GM21447 (cell line): ENCODE results near the gene FAM25G.
"Not testable (repeated sequence)": the region's sequence is repeated elsewhere in the genome, so short reads cannot be mapped to it uniquely, and the experiment has no call there.

Experiments used
- ATAC-seq: cut with Tn5 transposase; IDR thresholded peaks from one replicate; pipeline ENCODE4 v1.9.1; 2021; ENCODE audit not compliant: unreplicated experiment

The FAM25G gene

GRCh38 chr10:47491600-47491999, at the start of gene FAM25G:
Gene FAM25G (minus strand): TSS chr10:47491700. CDS start chr10:47491674, 26 bp downstream.
- ATAC-seq, result not testable (repeated sequence)

DNA sequence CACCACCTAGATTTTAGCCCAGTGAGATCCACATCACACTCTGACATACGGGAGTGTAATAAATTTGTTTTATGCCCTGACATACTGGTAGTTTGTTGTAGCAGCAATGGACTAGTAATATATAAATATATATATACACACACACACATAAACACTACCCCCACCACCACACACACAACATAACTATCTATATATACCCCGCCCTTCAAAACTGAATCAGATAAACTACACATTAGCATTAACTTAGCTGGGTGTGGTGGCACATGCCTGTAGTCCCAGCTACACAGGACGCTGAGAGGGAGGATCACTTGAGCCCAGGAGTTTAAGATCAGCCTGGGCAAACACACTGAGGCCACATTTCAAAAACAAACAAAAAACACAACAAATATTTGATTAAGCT, 44.9 kb upstream of the FAM25G start:
- ATAC-seq, result not testable (repeated sequence)

DNA sequence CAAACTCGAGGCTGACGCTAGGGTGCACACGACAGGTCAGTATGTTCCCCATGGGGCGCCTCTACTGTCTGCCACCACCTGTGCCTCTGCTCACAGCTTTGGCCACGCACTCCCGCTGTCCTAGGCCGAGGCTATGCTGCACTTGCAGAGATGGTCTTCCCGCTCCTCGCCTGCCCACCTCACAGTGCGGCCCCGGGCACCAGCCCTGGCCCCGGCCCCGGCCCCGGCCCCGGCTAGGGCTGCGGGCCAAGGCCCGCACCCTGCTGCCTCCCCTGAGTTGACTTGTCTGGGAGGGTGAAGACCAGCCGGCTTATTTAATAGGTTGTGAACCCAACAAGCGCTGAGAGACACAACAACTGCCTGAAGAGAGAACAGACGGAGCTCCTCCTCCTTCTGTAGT, 32.0 kb upstream of the FAM25G start, which contains the start of gene AGAP9:
AGAP9 (minus strand) TSS at position 164 of the 400 bp plus-strand sequence; CDS start at position 52, 112 bp downstream.
- ATAC-seq, result not testable (repeated sequence)

DNA sequence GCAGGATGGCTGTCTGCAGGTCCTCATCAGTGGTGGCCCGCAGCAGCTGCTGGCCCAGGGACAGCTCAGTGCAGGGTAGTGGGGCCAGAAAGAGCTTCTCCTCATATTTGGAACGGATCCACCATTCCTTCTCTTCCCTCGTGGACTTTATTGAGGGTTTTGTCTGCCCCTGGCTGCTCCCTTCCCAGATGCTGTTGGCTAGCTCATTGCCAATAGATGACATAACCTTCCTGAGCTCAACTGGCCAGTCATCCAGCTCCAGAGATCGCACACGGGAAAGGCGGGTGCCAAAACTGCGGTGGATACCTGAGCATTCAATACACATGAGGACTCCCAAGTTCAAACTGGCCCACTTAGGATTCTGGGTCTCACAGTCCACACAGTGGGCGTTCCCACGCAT, 10.8 kb upstream of the FAM25G start:
- ATAC-seq, result not testable (repeated sequence)

DNA sequence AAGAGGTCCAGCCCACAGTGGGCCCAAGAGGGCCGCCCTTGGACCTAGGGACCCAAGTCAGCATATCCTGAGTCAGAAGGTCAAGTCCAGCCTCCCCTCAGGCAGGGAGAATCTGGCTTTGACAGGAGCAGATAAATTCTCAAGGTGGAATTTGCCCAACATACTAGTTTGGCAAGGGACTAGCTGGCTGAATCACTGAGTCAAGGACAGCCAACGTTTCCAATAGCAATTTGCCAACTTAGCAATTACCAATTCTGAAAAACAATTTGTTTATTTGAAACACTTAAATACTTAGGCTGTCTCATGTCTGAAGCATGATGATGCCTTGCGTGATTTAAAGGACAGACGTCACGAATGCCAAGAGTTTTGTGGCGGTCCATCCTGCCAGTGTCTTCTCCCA, 2.7 kb upstream of the FAM25G start:
- ATAC-seq, result not testable (repeated sequence)

DNA sequence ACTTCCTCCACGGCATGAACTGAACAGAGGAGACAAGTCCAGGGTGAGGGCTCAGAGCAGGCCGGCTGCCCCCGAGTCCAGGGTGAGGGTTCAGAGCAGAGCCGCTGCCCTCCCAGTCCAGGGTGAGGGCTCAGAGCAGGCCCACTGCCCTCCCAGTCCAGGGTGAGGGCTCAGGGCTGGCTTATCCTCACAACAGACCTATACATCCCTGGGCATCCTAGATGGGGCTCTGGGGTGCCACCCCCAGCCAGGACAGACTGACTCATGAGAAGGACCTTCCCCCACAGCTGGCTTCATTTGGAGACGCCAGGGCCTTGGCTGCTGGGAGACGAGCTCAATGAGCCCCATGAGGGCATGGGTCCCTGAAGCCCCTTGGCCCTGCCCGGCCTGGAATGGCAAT, 1.9 kb downstream of the FAM25G start:
- ATAC-seq, result not testable (repeated sequence)

GRCh38 chr10:47485943-47486342, 5.6 kb downstream of the FAM25G start:
- not testable (repeated sequence) for ATAC-seq

- ATAC-seq, result not testable (repeated sequence)
These were observed 6.7 kb downstream of the FAM25G start for GRCh38 chr10:47484786-47485185.

GRCh38 chr10:47483923-47484322, 7.6 kb downstream of the FAM25G start, which contains the start of gene ANXA8:
Gene ANXA8 (minus strand): TSS chr10:47484115. CDS start chr10:47483933, 182 bp downstream.
- ATAC-seq, result not testable (repeated sequence)

DNA sequence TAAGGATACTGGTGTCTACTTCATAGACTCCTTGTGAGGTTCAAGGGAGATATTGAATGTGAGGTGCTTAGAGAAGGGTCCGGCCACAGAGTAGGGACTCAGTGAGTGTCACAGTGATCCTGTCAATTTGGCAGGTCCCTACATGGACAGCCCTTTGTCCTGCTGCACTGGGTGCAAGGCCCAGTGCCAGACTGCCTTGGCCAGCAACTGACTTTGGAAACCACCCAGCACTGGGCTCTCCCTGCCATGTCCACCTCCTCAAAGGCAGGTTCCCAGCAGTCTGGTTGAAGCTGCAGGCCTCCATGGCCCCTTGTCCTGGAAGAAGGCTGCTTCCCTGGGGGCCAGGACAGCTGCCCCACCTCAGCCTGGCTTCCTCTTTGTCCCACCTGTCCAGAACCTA, 9.1 kb downstream of the FAM25G start:
- ATAC-seq, result not testable (repeated sequence)

GRCh38 chr10:47481768-47482181, 9.7 kb downstream of the FAM25G start:
- not testable (repeated sequence) for ATAC-seq

DNA sequence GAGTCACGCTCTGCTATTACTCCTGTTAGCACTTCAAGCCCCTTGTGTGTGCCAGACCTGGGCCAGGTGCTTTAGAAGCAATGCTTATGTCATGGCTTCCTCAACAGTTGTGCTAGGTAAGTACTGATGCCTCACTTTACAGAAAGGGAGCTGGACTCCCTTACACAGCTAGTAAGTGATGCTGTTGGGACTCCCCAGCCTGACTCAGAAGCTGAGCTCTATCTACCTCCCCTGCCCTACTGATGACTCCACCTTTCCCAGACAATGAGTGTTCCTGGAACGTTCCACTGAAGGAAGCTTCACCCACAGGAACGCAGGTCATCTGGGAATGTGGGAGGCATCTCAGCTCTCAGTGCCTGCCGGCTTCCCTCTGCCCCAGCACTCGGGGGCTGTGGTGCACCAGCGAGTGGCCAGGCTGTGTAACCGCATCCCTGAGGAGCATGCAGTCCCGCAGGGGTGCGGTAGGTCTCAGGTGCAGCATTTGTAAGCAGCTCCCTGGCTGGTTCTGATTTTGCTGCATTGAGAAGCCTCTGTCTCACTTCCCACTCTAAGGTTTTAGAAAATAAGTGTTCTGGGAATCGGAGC, 10.2 kb downstream of the FAM25G start:
- ATAC-seq, result not testable (repeated sequence)

GRCh38 chr10:47480133-47480532, 11.4 kb downstream of the FAM25G start:
- ATAC-seq, result not testable (repeated sequence)

DNA sequence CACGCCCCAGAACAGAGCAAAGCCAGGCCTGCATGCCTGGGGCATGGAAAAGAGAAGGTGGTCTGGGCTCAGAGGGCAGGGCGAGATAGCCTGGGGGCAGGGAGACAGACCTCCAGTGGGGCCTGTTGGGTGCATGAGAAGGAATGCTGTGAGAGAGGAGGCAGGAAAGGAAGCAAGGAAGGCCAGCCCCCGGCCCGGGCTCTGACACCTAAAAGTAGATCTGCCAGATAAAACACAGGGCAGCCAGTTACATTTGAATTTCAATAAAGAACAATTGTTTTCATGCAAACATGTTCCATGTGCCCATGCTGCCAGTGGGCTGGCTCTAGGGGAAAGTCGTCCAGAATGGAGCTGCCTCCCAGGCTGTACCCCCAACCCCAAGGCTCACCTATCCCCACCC, 13.4 kb downstream of the FAM25G start:
- not testable (repeated sequence) for ATAC-seq

- ATAC-seq, result not testable (repeated sequence)
These were observed 14.4 kb downstream of the FAM25G start for GRCh38 chr10:47477078-47477477.

DNA sequence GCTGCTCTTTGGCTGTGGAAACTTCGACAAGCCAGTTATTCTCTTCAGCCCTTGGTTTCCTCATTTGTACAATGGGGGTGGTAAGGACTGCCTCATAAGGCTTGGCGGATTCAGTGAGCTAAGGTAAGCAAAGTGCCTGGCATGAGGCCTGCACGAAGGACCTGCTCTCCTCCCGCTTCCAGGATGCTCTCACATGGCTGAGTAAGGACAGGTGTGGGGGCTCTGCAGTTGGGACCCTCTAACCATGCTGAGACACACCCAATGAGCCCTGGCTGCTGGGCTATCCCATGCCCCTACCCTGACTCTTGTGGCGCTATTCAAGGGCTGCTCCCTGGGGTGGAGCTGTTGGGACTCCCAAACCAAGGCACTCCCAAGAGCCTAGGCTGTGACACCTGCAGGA, 16.4 kb downstream of the FAM25G start:
- ATAC-seq, result not testable (repeated sequence)

DNA sequence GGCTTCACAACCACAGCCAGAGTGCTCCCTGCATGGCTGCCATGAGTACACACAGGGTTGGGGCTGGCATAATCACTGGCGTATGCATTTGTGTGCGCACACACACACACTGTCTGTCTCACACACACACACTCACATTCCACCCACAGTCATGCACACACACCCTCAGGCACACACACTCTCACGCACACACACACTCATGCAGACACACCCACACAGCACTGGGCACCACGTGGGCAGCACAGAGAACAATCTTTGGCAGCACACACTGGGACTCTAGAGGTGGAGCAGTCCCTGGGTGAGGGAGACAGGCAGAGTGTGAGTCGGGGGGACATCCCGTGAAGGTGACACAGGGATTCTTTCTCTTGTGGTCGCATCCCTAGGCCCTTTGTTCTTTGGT, 18.0 kb downstream of the FAM25G start:
- ATAC-seq, result not testable (repeated sequence)

- ATAC-seq, result peak; percentile 84
These were observed 18.9 kb downstream of the FAM25G start for GRCh38 chr10:47472647-47473046.

- ATAC-seq, result not testable (repeated sequence)
These were observed 19.4 kb downstream of the FAM25G start for GRCh38 chr10:47472072-47472471.

GRCh38 chr10:47468731-47469528, 22.6 kb downstream of the FAM25G start:
- not testable (repeated sequence) for ATAC-seq

DNA sequence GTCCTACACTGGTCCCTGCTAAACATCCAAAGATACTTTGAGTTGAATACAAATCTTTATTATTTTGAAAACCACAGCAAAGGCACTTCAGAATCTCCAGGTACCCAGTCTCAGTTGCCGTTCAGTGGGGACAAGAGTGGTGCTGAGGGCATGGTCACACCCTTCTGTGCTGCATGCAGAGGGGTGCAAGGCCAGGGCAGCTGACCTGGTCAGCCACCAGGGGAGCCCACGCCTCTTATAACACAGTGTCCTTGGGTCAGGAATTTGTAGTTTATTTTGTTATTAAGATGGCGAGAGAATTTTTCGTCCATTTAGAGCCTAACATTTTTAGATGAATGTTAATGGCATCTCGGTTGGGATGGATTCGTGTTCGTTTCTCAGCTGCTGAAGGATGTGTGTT, 23.5 kb downstream of the FAM25G start:
- ATAC-seq, result not testable (repeated sequence)

GRCh38 chr10:47467458-47467857, 24.0 kb downstream of the FAM25G start:
- not testable (repeated sequence) for ATAC-seq
